T-cell (primary cell): ENCODE results near the gene BAZ1A. TPM values are rescaled to one million over a fixed set of nuclear protein-coding genes. Genes with fewer than 3 reads are reported as not detected.

Experiments used
- ATAC-seq, 4 experiments: fragments of 200-7000 bp in 3 of 4; fragments of 150-1000 bp in 1 of 4; cut with Tn5 transposase; replicated peaks in 1 of 4; 1 replicate in 3 of 4; 2 replicates in 1 of 4; pipeline ENCODE4 v1.10.0; 2021; ENCODE audit warnings: moderate library complexity in 3 of 4, mild to moderate bottlenecking in 2 of 4, moderate number of reproducible peaks in 1 of 4
- CTCF ChIA-PET, 2 donors: fragments of 300-600 bp; sonication (Branson Sonifier 250); formaldehyde crosslinking; loops; one replicate each; lab custom pipeline; 2022; ENCODE audit warnings: antibody characterized with exemption in 2 of 2; lab: Charles Lee
- POLR2A ChIA-PET, 2 donors: fragments of 300-600 bp; sonication (Branson Sonifier 250); formaldehyde crosslinking; loops; one replicate each; lab custom pipeline; 2022; ENCODE audit warnings: antibody characterized with exemption in 2 of 2; lab: Charles Lee
- DNase-seq, 35 experiments: peaks; one replicate each; pipeline versions ENCODE4 v3.0.0 to v3.0.0-alpha.2; 2013 to 2023
- H3K27ac ChIP-seq: one replicate; pipeline ENCODE4 v1.5.1; 2013; ENCODE audit warnings: low read length
- H3K27me3 ChIP-seq, 2 experiments: replicated peaks in 1 of 2; 1 replicate in 1 of 2; 2 replicates in 1 of 2; pipeline versions ENCODE4 v1.6.1 to v1.7.0; 2013; ENCODE audit warnings: low read length in 1 of 2, mixed read lengths in 1 of 2; ENCODE audit not compliant: control insufficient read depth in 2 of 2, insufficient read depth in 2 of 2; ENCODE audit errors: extremely low read depth in 1 of 2
- H3K36me3 ChIP-seq, 2 donors: 1 replicate in 1 of 2; 2 replicates in 1 of 2; pipeline versions ENCODE4 v1.6.1 to v1.7.0; 2013; ENCODE audit warnings: low read length in 1 of 2; ENCODE audit not compliant: control insufficient read depth in 2 of 2, insufficient read depth in 1 of 2; ENCODE audit errors: extremely low read depth in 1 of 2
- H3K4me1 ChIP-seq, 2 experiments: 1 replicate in 1 of 2; 2 replicates in 1 of 2; pipeline versions ENCODE4 v1.6.1 to v1.7.0; 2013; ENCODE audit warnings: low read length in 2 of 2, mixed read lengths in 1 of 2; ENCODE audit not compliant: insufficient read depth in 2 of 2, control insufficient read depth in 1 of 2; ENCODE audit errors: extremely low read depth in 1 of 2
- H3K4me3 ChIP-seq, 2 donors: 1 replicate in 1 of 2; 2 replicates in 1 of 2; pipeline versions ENCODE4 v1.5.1 to v1.7.0; 2013; ENCODE audit warnings: mild to moderate bottlenecking in 2 of 2, low read length in 1 of 2, moderate library complexity in 1 of 2; ENCODE audit not compliant: control insufficient read depth in 1 of 2; ENCODE audit errors: extremely low read depth in 1 of 2
- H3K9me3 ChIP-seq: 2 replicates; pipeline ENCODE4 v1.7.0; 2013
- H3K27ac Mint-ChIP-seq, 2 donors: one replicate each; pipeline ENCODE4 v1.8.0; 2020 to 2021; ENCODE audit warnings: mild to moderate bottlenecking in 2 of 2, mixed read lengths in 2 of 2
- H3K27me3 Mint-ChIP-seq, 2 donors: one replicate each; pipeline ENCODE4 v1.8.0; 2021 to 2022; ENCODE audit warnings: mixed read lengths in 2 of 2
- H3K36me3 Mint-ChIP-seq: one replicate; pipeline ENCODE4 v1.8.0; 2021; ENCODE audit warnings: mixed read lengths
- H3K4me1 Mint-ChIP-seq, 3 donors: one replicate each; pipeline ENCODE4 v1.8.0; 2020 to 2022; ENCODE audit warnings: mixed read lengths in 3 of 3, mild to moderate bottlenecking in 1 of 3
- H3K4me3 Mint-ChIP-seq, 3 donors: one replicate each; pipeline ENCODE4 v1.8.0; 2020 to 2022; ENCODE audit warnings: mild to moderate bottlenecking in 3 of 3, mixed read lengths in 3 of 3, moderate library complexity in 3 of 3
- H3K9me3 Mint-ChIP-seq, 3 donors: one replicate each; pipeline ENCODE4 v1.8.0; 2020 to 2022; ENCODE audit warnings: mixed read lengths in 3 of 3
- WGBS: methylation state at CpG from one replicate; pipeline ENCODE4 v1.1.5; 2013; ENCODE audit warnings: missing lambda C conversion rate; ENCODE audit not compliant: insufficient coverage; 5-methylcytosine and 5-hydroxymethylcytosine counted together
- total RNA-seq, 35 experiments: library from RNA in 6 of 35; stranded (reverse) in 6 of 35; fragments of 120-200 nt in 1 of 35; gene quantifications; one replicate each; pipeline versions ENCODE4 v1.2.1 to v1.2.4 and lab custom pipeline; 2013 to 2026

The BAZ1A gene
- total RNA-seq, 5 donors from 2014 or later (not counting 1 experiment from before 2014, with no cell fraction given) = 38.0 to 56.2 (median 44.6) TPM

- Mint-ChIP-seq H3K27ac (peak overlapping the region; percentile 83 to 84), H3K9me3 (no peaks in the 10 kb centered on the region), H3K4me3 (peak overlapping the region; percentile 90 to 100 (median 98)), H3K27me3 (no peaks in the 10 kb centered on the region), H3K36me3 (peaks cover 2% of the 10 kb centered on the region), H3K4me1 (peaks cover 41 to 46% (median 45%) of the 10 kb centered on the region in 3 donors)
- DNase-seq (peak in 33 of 35 experiments; percentile 30 to 78 (median 49)), ATAC-seq (peak; percentile 38 to 44 (median 41))
- Histone ChIP-seq H3K27ac (peak overlapping the region; percentile 100), H3K9me3 (no peaks in the 10 kb centered on the region), H3K4me3 (peak overlapping the region; percentile 92 to 94), H3K36me3 (no peaks in the 10 kb centered on the region), H3K4me1 (peaks cover 11 to 19% of the 10 kb centered on the region in 2 experiments), H3K27me3 (no peaks in the 10 kb centered on the region)
- ChIA-PET POLR2A (interaction anchor here (0.7 to 1.2 kb wide), 4 partner anchors 40 to 172 kb away, joined by 3 to 26 read pairs (median 4); partner anchors contain the start of gene FAM177A1 (in 1 of the 2)), CTCF (interaction anchor here (0.6 to 1.2 kb wide), 4 partner anchors 8 to 108 kb away, joined by 3 to 4 read pairs (median 4); partner anchors contain the start of gene SRP54 (in 1 of the 2))
- under 1% methylated on average over 84 of the region's 85 CpGs for WGBS
Measured at GRCh38 chr14:34874386-34875030, 652 bp downstream of the BAZ1A start.

- ATAC-seq (peak; percentile 71 to 77 (median 72)), DNase-seq (peak; percentile 57 to 90 (median 82))
- no peaks in the 10 kb centered on the region for H3K9me3 ChIP-seq
- under 1% methylated on average over 73 of the region's 81 CpGs for WGBS
- Mint-ChIP-seq H3K9me3 (no peaks in the 10 kb centered on the region), H3K27me3 (no peaks in the 10 kb centered on the region), H3K4me3 (peak overlapping the region; percentile 90 to 100 (median 98)), H3K36me3 (peaks cover 5% of the 10 kb centered on the region), H3K27ac (peak overlapping the region; percentile 96 to 97), H3K4me1 (peaks cover 47 to 50% (median 49%) of the 10 kb centered on the region in 3 donors)
- peaks cover 11 to 19% of the 10 kb centered on the region in 2 experiments for H3K4me1 ChIP-seq
- ChIA-PET CTCF (interaction anchor here in 1 of 2 donors (0.6 to 1.3 kb wide), 2 partner anchors 48 to 109 kb away, joined by 3 read pairs; partner anchors contain the start of gene SRP54), POLR2A (interaction anchor here in 1 of 2 donors (0.5 to 2.1 kb wide), 9 partner anchors 12 to 419 kb away, joined by 3 to 34 read pairs (median 3); partner anchors contain the start of genes PSMA6 and SRP54)
- H3K27ac ChIP-seq = peak overlapping the region; percentile 100
- H3K4me3 ChIP-seq = peak overlapping the region; percentile 92 to 94
- H3K27me3 ChIP-seq = no peaks in the 10 kb centered on the region
- H3K36me3 ChIP-seq = no peaks in the 10 kb centered on the region
Measured at GRCh38 chr14:34873589-34874385, 1.4 kb downstream of the BAZ1A start.

- peak; percentile 17 to 30 (median 26) for ATAC-seq
- H3K27ac Mint-ChIP-seq = peak overlapping the region; percentile 96 to 97
- Histone ChIP-seq H3K36me3 (no peaks in the 10 kb centered on the region), H3K4me3 (peak overlapping the region; percentile 92 to 94), H3K9me3 (no peaks in the 10 kb centered on the region), H3K27ac (peak overlapping the region; percentile 100), H3K4me1 (peaks cover 11 to 19% of the 10 kb centered on the region in 2 experiments), H3K27me3 (no peaks in the 10 kb centered on the region)
- CTCF ChIA-PET = interaction anchor here (0.6 to 1.3 kb wide), 11 partner anchors 12 to 241 kb away, joined by 3 to 7 read pairs (median 3); partner anchors contain the start of gene SRP54 (in 1 of the 2)
- peak overlapping the region; percentile 90 to 100 (median 98) for H3K4me3 Mint-ChIP-seq
- no peaks in the 10 kb centered on the region for H3K9me3 Mint-ChIP-seq
- H3K36me3 Mint-ChIP-seq = peaks cover 5% of the 10 kb centered on the region
- WGBS = 0% methylated on average over 8 of the region's 19 CpGs
- peaks cover 53 to 56% (median 56%) of the 10 kb centered on the region in 3 donors for H3K4me1 Mint-ChIP-seq
- no peaks in the 10 kb centered on the region for H3K27me3 Mint-ChIP-seq
- peak in 11 of 35 experiments; percentile 4 to 60 (median 6) for DNase-seq
- POLR2A ChIA-PET = interaction anchor here (0.5 to 2.1 kb wide), 26 partner anchors 11 to 683 kb away, joined by 3 to 34 read pairs (median 4); partner anchors contain the start of genes PSMA6 (in 1 of the 2) and SRP54 (in 1 of the 2)
Measured at GRCh38 chr14:34872822-34873588, 2.2 kb downstream of the BAZ1A start.

GRCh38 chr14:34867199-34867598, 8.0 kb downstream of the BAZ1A start:
- CTCF ChIA-PET = interaction anchor here in 1 of 2 donors (1.0 kb wide), 1 partner anchor 10 kb away, joined by 5 read pairs; no protein-coding TSS in a partner anchor
- Histone ChIP-seq H3K27ac (no peak overlapping the region), H3K4me3 (no peak overlapping the region), H3K9me3 (no peaks in the 10 kb centered on the region), H3K36me3 (no peaks in the 10 kb centered on the region), H3K4me1 (peaks cover 18 to 22% of the 10 kb centered on the region in 2 experiments), H3K27me3 (no peaks in the 10 kb centered on the region)
- POLR2A ChIA-PET = interaction anchor here in 1 of 2 donors (1.0 kb wide), 1 partner anchor 56 kb away, joined by 10 read pairs; no protein-coding TSS in a partner anchor
- 100% methylated on average over 1 of the region's 5 CpGs for WGBS
- ATAC-seq (no peak), DNase-seq (no peak)
- Mint-ChIP-seq H3K4me3 (no peak overlapping the region), H3K27me3 (no peaks in the 10 kb centered on the region), H3K4me1 (peaks cover 57 to 61% (median 60%) of the 10 kb centered on the region in 3 donors), H3K36me3 (peaks cover 13% of the 10 kb centered on the region), H3K9me3 (no peaks in the 10 kb centered on the region), H3K27ac (no peak overlapping the region)

- 98% methylated on average over 9 of the region's 13 CpGs for WGBS
- Histone ChIP-seq H3K9me3 (no peaks in the 10 kb centered on the region), H3K27ac (no peak overlapping the region), H3K4me3 (no peak overlapping the region), H3K36me3 (peaks cover 0 to 2% of the 10 kb centered on the region in 2 donors), H3K27me3 (no peaks in the 10 kb centered on the region), H3K4me1 (peaks cover 13 to 14% of the 10 kb centered on the region in 2 experiments)
- Mint-ChIP-seq H3K4me1 (peaks cover 55 to 59% (median 59%) of the 10 kb centered on the region in 3 donors), H3K9me3 (no peaks in the 10 kb centered on the region), H3K4me3 (no peak overlapping the region), H3K36me3 (peaks cover 22% of the 10 kb centered on the region), H3K27ac (no peak overlapping the region), H3K27me3 (no peaks in the 10 kb centered on the region)
- ATAC-seq (no peak), DNase-seq (no peak)
- ChIA-PET POLR2A (interaction anchor here (0.6 to 1.0 kb wide), 4 partner anchors 21 to 247 kb away, joined by 3 to 10 read pairs (median 4); no protein-coding TSS in a partner anchor), CTCF (interaction anchor here in 1 of 2 donors (0.6 to 0.7 kb wide), 2 partner anchors 9 to 12 kb away, joined by 3 to 4 read pairs; partner anchors contain the start of gene BAZ1A)
Measured at GRCh38 chr14:34865889-34866574, 9.1 kb downstream of the BAZ1A start.
